HG03066 (cell line): ENCODE results near the gene KCTD10.
"Not testable (repeated sequence)": the region's sequence is repeated elsewhere in the genome, so short reads cannot be mapped to it uniquely, and the experiment has no call there.

ENCODE experiments used
- ATAC-seq: cut with Tn5 transposase; IDR thresholded peaks from one replicate; pipeline ENCODE4 v1.9.1; 2021; ENCODE audit warnings: low read depth; ENCODE audit not compliant: unreplicated experiment

The KCTD10 gene

GRCh38 chr12:109475121-109475520 is 2.0 kb downstream of the KCTD10 start:
- no peak for ATAC-seq

GRCh38 chr12:109473526-109474270 is 3.4 kb downstream of the KCTD10 start:
- ATAC-seq, result not testable (repeated sequence)

- ATAC-seq, result no peak
Measured at GRCh38 chr12:109473006-109473405, 4.1 kb downstream of the KCTD10 start.

DNA sequence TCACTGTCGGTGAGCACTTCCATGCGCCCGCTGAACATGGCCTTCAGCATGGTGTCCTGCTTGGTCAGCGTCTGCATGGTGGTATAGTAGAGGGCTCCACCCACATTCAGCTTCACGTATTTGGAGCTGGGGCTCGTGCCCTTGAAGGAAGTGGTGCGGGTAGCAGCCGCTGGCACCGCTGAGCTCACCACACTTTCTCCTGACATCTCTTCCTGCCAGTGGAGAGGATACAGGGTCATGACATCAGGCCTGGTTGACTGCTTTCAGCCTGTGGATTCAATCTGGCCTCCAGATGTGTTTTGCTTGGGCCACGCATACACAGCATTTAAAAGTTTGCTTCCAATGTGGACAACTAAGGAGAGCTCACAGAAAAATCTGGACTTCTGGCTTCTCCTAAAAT is 7.6 kb downstream of the KCTD10 start:
- no peak for ATAC-seq

GRCh38 chr12:109467978-109468676 is 9.0 kb downstream of the KCTD10 start:
- ATAC-seq, result no peak

DNA sequence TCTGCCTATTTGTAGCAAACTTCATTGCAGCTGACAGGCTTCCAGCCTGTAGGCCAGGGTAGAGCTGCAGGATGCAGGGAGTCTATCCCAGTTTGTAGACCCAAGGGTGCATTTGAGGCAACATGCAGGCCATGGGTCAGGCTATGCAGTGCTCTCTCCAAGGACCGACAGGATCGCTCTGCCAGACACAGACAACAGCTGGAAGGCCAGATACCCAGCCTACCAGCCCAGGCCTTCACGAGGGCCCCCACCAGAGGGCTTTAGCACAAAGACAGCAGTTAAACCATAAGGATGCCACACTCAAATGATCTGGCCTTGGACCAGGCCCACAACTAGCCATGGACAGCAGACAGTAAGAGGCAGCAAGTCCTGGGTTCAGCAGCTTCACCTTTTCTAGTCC is 10.3 kb downstream of the KCTD10 start:
- ATAC-seq, result no peak

DNA sequence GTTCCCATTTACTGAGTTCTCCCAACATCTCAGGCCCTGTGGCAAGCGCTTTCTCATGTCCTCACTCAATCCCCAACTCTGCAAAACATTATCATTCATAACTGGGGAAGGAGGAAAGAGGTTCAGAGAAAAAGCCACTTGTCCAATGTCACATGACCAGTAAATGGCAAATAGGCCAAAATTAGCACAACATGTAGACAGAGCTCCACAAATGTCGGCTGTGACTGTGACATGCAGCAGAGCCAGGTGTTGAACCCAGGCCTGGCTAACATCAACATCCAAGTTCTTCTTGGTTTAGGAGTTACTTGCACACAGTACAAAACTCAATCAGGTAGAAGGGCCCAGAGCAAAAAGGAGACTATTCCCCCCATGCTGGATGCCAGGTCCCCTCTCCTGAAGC is 10.8 kb downstream of the KCTD10 start:
- no peak for ATAC-seq

GRCh38 chr12:109464642-109465351 is 12.3 kb downstream of the KCTD10 start:
- ATAC-seq, result no peak

GRCh38 chr12:109463756-109464155 is 13.3 kb downstream of the KCTD10 start:
- no peak for ATAC-seq

DNA sequence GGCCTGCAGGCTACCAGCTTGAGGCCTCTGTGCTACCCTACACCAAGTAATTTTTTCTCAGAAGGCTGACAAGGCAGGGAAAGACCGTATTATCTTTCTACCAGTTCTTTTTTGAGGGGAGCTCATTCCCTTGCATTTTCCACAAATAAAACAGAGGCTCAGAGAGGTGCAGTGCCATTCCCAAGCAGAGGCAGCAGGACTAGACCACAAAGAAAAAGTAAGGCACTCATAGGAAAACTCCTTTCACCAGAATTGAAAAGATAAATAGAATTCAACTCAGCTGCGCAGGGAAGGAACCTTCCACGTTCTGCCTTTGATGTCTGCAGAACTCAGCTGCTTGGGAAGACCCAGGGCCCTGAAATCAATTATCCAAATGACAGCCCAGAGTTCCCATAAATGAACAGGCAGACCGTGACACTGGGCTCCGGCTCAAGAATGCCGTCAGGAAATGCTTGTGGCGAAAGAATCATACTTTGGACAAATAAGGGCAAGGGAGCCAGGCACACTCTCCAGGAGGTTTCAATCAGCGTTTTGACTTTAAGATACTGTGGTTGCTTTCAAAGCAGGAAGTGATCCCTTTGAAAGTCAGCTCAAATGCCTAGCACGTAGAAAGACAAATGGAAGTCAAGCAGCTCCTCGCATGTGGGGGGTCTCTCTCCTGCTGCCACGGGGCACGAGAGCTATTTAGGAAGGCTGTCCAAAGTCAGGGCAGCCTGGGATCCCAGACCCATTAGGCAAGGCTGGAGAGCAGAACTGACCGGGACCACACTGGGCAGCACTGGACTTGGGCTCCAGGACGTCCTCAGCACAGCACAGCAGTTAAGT is 14.0 kb downstream of the KCTD10 start:
- ATAC-seq, result no peak

GRCh38 chr12:109461846-109462756 is 15.0 kb downstream of the KCTD10 start:
- ATAC-seq, result no peak

DNA sequence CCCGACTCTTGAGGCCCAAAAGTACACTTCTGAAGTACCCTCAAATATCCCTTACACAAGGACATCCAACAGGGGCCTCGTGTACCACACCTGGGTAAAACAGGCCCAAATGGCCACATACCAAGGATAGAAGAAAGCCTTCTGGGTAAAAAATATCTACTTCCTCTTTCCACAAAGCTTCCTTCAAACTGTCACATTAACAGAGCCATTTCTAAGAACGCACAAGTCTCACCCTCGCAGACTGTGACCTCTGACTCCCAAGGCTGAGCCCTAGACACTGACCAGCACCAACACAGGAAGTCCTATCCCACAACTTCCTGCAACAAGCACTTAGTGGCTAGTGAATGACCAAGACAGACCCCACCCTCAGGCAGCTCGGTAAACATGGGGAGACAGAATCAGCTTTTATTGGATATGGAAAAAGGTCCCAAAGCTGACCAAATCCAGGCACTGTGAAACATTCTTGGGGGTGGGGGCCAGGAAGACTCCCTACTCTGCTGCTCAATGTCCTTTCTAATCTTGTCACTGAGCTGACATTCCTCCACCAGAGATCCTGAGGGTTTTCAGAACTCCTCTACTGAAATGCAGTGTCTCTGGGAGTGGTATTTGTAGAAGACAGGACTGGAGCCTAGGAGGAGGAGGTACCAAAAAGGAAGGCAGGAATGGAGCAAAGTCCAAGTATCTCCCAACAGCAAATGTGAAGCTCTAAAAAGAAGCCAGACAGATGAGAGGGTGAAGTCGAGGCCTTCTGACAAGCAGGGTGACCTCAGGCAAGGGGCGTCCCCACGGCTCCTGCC is 15.9 kb downstream of the KCTD10 start:
- no peak for ATAC-seq

- no peak for ATAC-seq
Measured at GRCh38 chr12:109460538-109460937, 16.6 kb downstream of the KCTD10 start.

- no peak for ATAC-seq
Measured at GRCh38 chr12:109459247-109459646, 17.9 kb downstream of the KCTD10 start.

DNA sequence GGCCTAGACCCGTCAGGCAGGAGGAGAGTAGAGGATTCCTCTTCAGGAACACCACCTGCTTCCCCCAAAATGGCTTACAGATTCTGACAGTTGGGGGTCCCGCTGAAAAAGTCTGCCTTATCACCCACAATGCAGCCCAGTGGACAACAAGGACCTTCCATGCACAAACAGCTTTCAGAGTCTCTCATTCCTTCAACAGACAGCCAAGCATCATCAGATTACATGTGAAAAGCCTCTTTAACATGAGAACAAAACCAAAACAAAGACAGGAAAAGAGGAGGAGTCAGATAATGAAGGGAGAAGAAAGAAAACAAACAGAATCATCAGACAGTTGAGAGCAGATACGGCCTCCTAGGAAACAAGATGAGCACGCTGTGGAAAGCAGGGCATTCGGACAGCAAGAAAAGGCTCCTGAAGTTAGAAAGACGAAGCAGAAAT is 18.3 kb downstream of the KCTD10 start:
- ATAC-seq, result no peak

DNA sequence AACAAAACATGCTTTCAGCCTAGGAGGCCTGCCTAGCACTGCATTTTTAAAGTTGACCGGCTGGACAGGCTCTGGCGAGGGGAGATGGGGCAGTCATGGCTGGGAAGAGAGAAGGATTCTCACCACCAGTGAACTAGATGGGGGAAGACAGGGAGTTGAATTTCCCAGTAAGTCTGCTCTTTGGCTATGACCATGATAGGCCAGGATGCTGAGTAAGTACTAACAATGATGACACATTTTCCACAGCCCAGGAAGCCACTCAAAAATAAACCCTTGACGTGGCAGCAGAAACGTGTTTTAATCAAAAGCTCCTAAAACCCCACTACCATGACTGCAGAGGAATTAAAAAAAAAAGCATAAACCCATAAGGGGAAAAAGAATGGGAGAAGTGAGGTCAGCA is 19.0 kb downstream of the KCTD10 start:
- ATAC-seq, result no peak

- ATAC-seq, result no peak
Measured at GRCh38 chr12:109455706-109456105, 21.4 kb downstream of the KCTD10 start.

DNA sequence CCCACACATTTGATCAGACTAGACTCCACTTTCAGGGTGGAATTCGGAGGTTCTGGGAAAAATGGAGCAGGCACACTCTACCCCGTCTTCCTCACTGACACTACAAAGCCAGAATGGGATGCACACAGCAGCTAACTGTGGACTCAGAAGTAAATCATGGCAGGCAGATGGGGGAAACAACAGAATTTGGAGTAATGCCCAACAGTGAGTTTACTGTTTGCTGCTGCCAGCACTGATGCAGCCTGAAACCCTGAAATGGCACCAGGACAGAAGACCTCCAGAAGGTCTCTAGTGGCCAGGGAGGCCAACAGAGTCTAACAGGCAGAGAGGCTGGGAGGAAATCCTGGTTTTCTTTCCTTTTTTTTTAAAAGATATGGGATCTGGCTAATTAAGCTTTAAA is 24.6 kb downstream of the KCTD10 start:
- ATAC-seq, result no peak

DNA sequence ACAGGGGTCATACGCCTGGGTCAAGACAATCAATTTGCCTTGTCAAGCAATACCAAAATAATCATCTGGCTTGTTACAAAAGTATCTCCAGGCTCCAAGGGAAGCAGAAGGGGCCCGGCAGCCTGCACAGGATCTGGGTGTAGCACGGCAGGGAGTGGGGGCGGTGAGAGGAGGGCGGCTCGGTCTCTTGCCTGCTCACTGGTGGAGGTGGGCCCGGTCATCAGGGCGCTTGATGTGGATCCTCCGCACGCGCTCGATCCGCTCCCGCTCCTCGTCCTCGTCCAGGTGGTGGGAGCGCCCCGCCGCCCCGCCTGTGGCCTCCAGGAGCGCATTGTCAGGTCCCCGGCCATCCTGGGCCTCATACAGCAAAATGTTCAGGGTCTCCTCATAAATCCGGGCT is 25.7 kb downstream of the KCTD10 start:
- no peak for ATAC-seq
